Ascending aorta (tissue), 2 donors: ENCODE results near the gene IL2RA. TPM values are rescaled to one million over a fixed set of nuclear protein-coding genes. Genes with fewer than 3 reads are reported as not detected.

ENCODE experiments used
- DNase-seq, 2 donors: peaks; one replicate each; pipeline ENCODE4 v3.0.0-alpha.2; 2019; ENCODE audit warnings: low spot score in 2 of 2
- H3K27ac ChIP-seq, 2 donors: fragments of 200-600 bp; sonication (generic); one replicate each; pipeline ENCODE4 v1.5.1; 2016 to 2017; ENCODE audit warnings: mild to moderate bottlenecking in 1 of 2
- H3K27me3 ChIP-seq: fragments of 200-600 bp; sonication (generic); one replicate; pipeline ENCODE4 v1.5.1; 2017
- H3K36me3 ChIP-seq, 2 donors: fragments of 200-600 bp; sonication (generic); one replicate each; pipeline ENCODE4 v1.5.1; 2016
- H3K4me1 ChIP-seq, 2 donors: fragments of 200-600 bp; sonication (generic); one replicate each; pipeline ENCODE4 v1.5.1; 2016 to 2017; ENCODE audit warnings: mild to moderate bottlenecking in 1 of 2
- H3K4me3 ChIP-seq, 2 donors: fragments of 200-600 bp; sonication (generic); one replicate each; pipeline ENCODE4 v1.5.1; 2016 to 2017; ENCODE audit warnings: mild to moderate bottlenecking in 1 of 2
- H3K9me3 ChIP-seq, 2 donors: fragments of 200-600 bp; sonication (generic); one replicate each; pipeline ENCODE4 v1.5.1; 2016
- intact Hi-C: fragments of 100-400 bp; cut with DNase I; formaldehyde crosslinking; loops from one replicate; pipeline ENCODE4 v1.15.1; 2023
- total RNA-seq: library from RNA; depleted of rRNA; stranded (reverse); fragments of >200 nt; gene quantifications from one replicate; pipeline ENCODE4 v1.1.0, GENCODE V29; 2016
- TF ChIP-seq, protein P1 (sequence below), 3 experiments: fragments of 200-600 bp in 2 of 3; fragments of 450-650 bp in 1 of 3; sonication (generic) in 2 of 3; IDR thresholded peaks; one replicate each; pipeline ENCODE4 v1.5.1; 2016 to 2019; ENCODE audit warnings: antibody characterized with exemption in 3 of 3, mild to moderate bottlenecking in 1 of 3, moderate library complexity in 1 of 3

The IL2RA gene
- total RNA-seq, 1 donor from 2014 or later: not detected

DNA sequence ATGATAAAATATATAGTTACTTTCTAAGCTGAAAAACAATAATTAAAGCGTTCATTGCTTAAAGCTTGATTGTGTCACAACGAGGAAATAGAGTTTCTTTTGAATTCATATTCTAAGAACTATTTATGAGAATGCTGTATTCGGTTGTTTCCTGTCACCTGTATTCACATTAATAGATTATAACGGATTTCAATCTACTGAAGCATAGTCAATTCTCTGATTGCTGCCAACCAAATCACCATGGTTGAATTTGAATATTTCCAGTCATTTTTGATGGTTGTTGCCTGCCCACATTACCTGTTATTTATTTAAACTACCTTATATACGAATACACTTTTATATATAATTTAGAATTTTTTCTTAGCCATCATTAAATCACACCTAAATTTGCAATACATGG, 22.0 kb downstream of the IL2RA start:
- no peak for DNase-seq
- no peak overlapping the region for H3K4me3 ChIP-seq
- TF ChIP-seq, protein P1, sequence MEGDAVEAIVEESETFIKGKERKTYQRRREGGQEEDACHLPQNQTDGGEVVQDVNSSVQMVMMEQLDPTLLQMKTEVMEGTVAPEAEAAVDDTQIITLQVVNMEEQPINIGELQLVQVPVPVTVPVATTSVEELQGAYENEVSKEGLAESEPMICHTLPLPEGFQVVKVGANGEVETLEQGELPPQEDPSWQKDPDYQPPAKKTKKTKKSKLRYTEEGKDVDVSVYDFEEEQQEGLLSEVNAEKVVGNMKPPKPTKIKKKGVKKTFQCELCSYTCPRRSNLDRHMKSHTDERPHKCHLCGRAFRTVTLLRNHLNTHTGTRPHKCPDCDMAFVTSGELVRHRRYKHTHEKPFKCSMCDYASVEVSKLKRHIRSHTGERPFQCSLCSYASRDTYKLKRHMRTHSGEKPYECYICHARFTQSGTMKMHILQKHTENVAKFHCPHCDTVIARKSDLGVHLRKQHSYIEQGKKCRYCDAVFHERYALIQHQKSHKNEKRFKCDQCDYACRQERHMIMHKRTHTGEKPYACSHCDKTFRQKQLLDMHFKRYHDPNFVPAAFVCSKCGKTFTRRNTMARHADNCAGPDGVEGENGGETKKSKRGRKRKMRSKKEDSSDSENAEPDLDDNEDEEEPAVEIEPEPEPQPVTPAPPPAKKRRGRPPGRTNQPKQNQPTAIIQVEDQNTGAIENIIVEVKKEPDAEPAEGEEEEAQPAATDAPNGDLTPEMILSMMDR (IDR thresholded peaks at IDR 0.05): no peak
- H3K4me1 ChIP-seq: no peaks in the 10 kb centered on the region
- H3K27me3 ChIP-seq: no peaks in the 10 kb centered on the region
- intact Hi-C loops: no loop called here
- no peaks in the 10 kb centered on the region for H3K9me3 ChIP-seq
- H3K36me3 ChIP-seq: no peaks in the 10 kb centered on the region
- H3K27ac ChIP-seq: no peak overlapping the region

DNA sequence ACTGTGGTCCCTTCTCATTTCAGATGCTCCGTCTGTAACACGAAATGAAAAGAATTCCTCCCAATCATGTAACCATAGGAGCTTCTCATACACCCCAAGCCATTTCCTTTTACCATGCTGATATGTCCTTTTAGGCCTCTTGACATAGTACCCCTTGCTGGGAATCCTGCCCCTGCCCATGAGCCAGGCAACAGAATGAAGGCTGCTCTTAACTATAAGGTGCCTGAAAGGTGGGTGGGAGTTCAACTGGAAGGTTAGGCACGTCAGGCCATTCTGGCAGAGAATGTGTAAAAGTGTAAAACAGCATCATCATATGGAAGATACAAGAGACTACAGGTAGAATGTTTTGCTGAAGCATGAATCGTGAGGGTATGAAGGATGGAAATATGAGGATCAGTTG, 22.5 kb downstream of the IL2RA start:
- Histone ChIP-seq H3K4me3 (no peak overlapping the region), H3K4me1 (no peaks in the 10 kb centered on the region), H3K36me3 (no peaks in the 10 kb centered on the region), H3K27ac (no peak overlapping the region), H3K9me3 (no peaks in the 10 kb centered on the region), H3K27me3 (no peaks in the 10 kb centered on the region)
- TF ChIP-seq, protein P1 (IDR thresholded peaks at IDR 0.05): no peak
- DNase-seq: no peak
- intact Hi-C loops: no loop called here

DNA sequence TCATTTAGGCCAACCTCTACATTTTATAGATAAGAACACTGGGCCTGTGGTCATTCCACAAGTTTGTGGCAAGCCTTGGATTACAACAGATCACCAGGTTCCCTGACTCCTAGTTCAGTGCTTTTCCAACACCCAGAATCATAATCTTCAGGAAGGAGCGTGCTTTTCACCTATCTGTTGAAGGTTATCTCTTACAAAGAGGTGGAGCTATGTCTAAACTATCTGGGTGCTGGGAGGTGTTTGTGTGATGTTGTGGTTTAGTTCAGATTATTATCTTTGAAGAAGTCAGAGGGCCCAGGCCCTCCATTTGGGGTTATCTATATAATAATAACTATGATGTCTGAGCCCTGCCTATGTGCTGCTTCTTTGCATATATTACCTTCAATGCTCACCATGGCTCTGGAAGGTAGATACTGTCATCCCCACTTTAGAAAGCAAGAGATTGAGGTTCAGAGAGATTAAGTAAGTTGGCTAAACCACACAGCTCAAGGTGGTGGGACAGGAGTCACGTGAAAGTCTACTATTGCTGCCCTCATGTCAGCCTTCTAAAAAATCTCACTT, 24.0 kb downstream of the IL2RA start:
- no peak overlapping the region for H3K27ac ChIP-seq
- no peaks in the 10 kb centered on the region for H3K4me1 ChIP-seq
- TF ChIP-seq, protein P1 (IDR thresholded peaks at IDR 0.05): no peak
- no peaks in the 10 kb centered on the region for H3K36me3 ChIP-seq
- no peaks in the 10 kb centered on the region for H3K27me3 ChIP-seq
- no peak for DNase-seq
- no peaks in the 10 kb centered on the region for H3K9me3 ChIP-seq
- no peak overlapping the region for H3K4me3 ChIP-seq
- intact Hi-C loops: no loop called here

DNA sequence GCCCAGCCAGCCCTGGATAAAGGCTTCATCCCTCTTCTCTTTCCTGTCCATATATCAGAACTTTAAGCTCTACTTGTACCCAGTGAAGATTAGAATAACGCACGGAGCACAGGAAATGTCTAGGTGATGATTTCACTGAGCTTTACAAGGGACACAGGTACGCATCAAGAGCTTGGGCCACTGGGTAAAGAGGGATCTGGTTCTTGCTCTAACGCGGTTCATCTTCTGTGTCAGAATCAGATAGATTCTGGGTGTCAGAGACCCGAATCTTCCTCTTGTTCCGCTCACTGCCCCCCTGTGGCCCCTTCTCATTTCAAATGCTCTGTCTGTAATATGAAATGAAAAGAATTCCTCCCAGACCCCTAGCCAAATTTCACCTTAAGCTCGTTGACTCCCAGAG, 24.7 kb downstream of the IL2RA start:
- Histone ChIP-seq H3K36me3 (no peaks in the 10 kb centered on the region), H3K4me3 (no peak overlapping the region), H3K9me3 (no peaks in the 10 kb centered on the region), H3K4me1 (no peaks in the 10 kb centered on the region), H3K27ac (no peak overlapping the region), H3K27me3 (no peaks in the 10 kb centered on the region)
- intact Hi-C loops: no loop called here
- TF ChIP-seq, protein P1 (IDR thresholded peaks at IDR 0.05): no peak
- peak in 1 of 2 donors; percentile 30 for DNase-seq

DNA sequence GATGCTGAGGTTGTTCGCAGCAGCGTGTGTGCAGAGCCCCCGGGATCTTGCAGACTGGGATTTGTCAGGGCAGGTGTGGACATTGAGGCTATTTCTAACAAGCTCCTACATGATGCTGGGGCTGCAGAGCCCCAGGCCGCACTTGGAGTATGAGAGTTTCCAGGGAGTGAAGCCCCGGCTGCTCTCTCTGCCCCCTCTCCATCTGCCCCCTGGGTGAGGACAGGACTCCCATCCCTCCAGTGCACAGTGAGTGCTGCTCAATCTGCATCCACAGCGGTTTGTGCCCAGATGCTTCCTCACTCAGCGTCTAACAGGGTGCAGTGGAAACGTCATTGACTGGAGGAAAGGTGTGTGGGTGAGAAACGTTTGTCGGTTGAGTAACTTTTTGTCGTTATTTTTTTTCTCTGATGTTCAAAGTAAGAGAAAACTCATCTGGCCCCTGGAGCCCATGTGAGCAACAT, 25.3 kb downstream of the IL2RA start:
- H3K36me3 ChIP-seq: no peaks in the 10 kb centered on the region
- H3K4me3 ChIP-seq: no peak overlapping the region
- intact Hi-C loops: no loop called here
- peak in 1 of 2 donors; percentile 37 for DNase-seq
- TF ChIP-seq, protein P1 (IDR thresholded peaks at IDR 0.05): no peak
- H3K27ac ChIP-seq: no peak overlapping the region
- no peaks in the 10 kb centered on the region for H3K4me1 ChIP-seq
- H3K9me3 ChIP-seq: no peaks in the 10 kb centered on the region
- H3K27me3 ChIP-seq: no peaks in the 10 kb centered on the region
